GM19023 (cell line): ENCODE data around the gene STARD9.
A peak's percentile ranks its signal among the peaks of the same experiment; 100 is the strongest.
"Not testable (repeated sequence)": the region's sequence is repeated elsewhere in the genome, so short reads cannot be mapped to it uniquely, and the experiment has no call there.

Source experiments
- ATAC-seq: cut with Tn5 transposase; IDR thresholded peaks from one replicate; pipeline ENCODE4 v1.9.1; 2021; ENCODE audit warnings: mild to moderate bottlenecking, moderate library complexity; ENCODE audit not compliant: unreplicated experiment

The STARD9 gene

DNA sequence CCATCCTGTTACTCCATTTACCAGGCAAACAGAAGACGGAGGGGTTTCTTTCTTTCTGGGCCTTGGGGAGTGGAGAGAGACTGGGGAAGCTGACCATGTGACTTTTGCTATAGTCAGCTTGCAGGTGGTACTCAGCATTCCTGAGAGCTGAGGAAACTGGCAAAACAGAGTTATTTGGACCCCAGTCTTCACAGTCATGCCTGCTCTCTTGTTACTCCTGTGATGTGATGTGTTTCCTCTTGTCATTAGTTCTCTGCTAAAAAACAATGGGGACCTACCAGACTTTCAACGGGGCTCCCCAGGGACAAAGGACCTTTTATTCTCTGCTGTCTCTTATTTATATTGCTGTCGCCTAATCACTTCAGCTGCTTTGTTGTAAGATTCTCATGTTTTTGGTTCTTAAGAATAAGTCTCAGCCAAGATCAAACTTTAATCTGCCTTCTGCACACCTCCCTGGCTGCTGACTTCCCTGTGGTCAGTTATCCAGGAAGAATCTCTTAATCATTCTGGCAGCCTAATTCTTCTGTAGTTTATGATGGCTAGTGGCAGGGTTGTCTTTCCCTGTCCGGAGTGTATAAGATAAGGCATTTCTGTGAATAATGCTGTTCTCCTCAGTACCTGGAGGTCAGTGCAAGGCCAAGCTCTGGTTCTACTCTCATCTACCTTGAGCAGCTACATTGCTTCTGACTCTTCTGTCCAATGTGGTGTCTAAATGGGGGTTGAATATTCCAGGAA is 8.8 kb downstream of the STARD9 start:
- ATAC-seq, result no peak

DNA sequence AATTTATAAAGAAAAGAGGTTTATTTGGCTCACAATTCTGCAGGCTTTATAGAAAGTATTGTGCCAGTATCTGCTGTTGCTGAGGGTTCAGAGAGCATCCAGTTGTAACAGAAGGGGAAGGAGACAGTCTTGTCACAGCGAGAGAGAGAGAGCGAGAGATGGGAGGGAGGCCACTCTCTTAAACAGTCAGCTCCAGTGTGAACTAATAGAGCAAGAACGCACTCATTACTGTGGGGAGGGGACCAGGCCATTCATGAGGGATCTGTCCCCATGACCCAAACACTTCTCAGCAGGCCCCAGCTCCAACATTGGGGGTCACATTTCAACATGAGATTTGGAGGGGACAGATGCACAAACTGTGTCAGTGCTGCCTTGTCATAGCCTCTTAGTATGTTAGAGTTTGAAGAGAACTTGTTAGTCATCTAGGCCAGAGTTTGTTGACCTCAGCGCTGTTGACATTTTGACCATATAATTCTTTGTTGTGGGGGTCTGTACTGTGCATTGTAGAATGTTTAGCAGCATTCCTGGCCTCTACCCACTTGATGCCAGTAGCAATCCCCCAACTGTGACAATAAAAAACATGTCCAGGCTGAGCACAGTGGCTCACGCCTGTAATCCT is 15.3 kb downstream of the STARD9 start:
- ATAC-seq, result no peak

DNA sequence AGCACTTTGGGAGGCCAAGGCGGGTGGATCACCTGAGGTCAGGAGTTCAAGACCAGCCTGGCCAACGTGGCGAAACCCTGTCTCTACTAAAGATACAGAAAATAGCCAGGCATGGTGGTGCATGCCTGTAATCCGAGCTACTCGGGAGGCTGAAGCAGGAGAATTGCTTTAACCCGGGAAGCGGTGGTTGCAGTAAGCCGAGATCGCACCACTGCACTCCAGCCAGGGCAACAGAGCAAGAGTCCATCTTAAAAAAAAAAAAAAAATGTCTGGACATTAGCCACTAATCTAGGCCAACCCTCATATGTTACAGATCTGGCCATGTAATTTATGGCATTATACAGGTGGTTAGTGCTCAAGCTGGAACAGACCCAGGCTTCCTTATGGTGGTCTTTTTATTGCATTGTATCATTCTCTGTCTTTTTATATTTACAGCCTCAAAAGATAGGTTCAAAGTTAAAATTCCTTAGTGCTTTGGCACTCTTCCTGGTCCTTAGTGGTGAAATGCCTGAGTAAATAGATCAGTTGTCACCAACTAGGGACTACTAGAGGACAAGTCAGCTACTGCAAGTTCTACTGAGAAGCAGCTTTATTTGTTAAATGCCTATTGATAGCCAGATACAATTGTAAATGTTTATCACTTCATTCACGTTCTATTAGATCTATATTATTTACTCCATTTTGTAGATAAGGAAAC is 16.0 kb downstream of the STARD9 start:
- no peak for ATAC-seq

DNA sequence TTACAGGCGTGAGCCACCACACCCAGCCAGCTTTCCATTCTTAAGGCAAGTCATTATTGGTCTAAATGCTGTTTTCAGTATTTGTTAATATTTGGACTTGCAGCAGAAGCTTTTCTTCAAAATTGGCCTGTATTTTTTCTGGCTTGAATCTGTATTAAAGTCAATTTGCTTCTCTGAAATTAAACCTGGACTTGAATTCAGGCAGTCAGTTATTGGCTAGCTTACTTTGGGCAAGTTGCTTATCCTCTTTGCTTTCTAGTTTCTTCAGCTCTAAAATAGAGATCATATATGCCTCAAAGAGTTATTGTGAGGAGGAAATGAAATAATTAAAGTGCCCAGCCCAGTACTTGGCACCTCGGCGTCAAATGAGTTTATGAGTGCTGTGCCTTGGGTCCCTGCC is 17.3 kb downstream of the STARD9 start:
- no peak for ATAC-seq

DNA sequence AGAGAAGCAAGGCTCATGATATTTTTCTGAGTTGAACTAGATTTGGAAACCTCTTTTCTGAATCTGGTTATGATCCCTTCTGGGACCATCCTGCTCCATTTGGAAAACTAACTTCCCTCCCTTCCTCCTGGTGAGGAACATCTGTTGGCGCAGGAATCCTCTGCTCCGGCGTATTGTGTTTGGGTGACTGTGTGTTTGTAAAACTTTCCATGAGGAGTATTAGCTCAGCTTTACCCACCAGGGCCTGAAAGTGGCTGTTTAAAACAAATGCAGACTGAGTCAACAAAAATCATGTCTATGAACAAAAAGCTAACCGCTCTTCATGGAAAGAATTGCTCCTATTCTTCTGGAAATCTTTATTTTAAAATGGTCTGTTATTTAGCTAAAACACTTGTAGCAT is 17.7 kb downstream of the STARD9 start:
- no peak for ATAC-seq

DNA sequence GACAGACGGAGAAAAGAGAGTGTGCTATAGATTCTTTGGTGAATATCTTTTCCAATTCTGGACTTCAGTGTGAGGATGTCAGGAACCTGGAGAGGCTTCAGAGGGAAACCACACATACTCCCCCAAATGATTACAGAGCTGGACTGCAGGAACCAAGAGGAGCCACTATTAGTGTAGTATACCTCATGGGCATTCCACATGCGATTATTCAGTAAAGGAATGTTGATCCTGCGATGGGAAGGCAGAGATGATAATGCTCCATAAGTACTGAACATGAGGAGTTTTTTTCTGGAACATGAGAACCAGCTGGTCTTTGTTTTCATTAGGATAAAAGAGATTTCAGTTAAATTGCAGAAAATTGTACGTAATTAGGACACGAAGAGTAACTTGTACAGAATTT is 18.7 kb downstream of the STARD9 start:
- ATAC-seq, result no peak

DNA sequence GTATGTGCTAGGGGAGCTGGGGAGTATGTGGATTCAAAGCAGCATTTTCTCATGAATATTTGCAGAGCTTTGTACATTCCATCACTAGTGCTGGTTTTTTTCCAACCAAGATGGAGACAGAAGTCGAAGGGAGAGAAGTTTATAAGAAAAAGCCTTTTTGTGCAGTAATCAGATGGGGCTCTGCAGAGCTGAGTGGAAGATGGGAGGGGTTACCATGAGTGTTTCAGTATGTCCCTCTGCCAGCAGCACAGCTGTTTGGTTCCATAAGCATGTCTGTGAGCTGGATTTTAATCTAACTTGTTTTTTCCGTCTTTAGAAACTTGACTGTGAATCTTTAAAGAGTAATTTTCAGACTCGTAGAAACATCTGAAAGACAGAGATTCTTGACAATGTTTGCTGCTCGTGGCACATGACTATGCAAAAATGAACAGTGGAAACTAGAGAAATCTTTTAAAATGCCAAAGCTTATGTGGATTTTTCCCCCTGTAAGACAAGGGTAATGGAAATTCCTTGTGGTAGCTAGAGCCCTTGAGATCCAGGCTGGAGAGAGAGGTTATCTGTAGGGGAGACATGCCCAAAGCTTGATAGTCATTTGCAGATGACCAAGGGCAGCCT is 20.3 kb downstream of the STARD9 start:
- no peak for ATAC-seq

DNA sequence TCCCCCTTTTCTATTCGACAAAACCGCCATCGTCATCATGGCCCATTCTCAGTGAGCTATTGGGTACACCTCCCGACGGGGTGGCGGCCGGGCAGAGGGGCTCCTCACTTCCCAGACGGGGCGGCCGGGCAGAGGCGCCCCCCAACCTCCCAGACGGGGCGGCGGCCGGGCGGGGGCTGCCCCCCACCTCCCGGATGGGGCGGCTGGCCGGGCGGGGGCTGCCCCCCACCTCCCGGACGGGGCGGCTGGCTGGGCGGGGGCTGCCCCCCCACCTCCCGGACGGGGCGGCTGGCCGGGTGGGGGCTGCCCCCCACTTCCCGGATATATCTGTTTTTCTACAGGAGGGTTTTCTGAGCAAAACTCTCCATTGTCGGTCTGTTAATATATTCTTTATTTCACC is 25.9 kb downstream of the STARD9 start:
- ATAC-seq, result not testable (repeated sequence)

DNA sequence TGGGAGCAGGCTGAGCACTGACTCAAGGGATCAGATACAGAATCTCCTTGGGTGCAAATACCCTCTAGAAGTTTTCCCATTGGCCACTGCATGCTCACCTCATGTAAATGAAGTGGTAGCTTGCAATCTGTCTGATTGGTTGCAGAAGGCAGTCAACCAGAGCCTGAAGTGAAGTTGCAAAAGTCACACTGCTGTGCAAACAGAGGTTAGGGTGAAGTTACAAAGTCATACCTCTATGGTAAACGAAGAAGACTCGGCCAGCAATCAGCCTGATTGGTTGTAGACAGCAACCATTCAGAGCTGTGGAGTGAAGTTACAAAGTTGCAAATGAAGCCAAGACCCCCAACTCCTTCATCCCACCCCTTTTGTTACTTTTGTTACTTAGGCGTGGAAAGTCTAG is 27.1 kb downstream of the STARD9 start:
- ATAC-seq, result no peak

DNA sequence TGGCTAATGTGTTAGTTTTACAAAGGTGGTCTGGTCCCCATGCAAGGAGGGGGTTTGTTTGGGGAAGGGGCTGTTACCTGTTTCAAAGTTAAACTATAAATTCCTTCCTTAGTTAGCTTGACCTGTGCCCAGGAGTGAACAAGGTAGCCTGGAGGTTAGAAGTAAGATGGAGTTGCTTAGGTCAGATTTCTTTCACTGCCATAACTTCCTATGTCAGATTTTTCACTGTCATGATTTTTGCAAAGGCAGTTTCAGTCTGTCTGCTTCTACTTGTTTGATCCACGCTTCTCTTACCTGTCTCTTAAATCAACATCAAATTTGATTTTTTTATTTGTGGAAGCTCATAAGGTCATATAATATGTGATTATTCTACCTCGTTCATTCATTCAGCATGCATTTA is 28.6 kb downstream of the STARD9 start:
- no peak for ATAC-seq

DNA sequence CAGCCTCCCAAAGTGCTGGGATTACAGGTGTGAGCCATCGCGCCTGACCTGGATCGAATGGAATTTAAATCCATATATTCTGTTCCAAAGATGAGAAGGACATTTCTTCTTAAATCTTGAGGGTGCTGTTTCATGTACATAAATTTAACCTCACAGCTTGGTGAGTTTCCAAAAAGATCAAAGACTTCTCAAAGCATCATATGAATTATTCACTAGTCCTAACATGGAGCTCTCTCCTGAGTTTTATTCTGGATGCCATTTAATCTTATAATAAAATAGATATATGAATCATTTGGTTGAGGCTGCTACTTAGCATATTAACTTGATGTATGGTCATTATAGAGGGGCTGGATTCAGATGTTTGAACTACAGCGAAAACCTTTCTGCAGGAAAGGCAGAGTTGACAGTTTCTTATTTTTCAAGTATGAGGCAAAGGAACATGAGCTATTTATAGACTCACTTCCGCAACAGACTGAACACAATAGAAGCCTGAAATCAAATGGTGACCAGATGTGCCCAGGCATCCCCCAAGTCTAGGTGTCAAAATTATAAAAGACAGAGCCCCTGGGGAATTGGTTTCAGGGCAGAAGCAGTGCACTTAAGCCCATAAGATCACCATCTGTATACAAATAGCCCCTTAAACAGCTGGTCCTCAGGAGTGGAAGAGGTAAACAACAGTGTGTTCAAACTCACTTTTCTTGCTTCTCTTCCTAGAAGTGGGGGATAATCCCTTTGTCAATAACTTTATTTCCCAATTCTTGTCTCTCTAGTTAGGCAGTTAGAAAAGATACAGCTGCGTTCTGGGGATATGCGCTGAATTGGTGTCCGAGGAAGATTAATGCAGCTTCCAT is 29.7 kb downstream of the STARD9 start:
- ATAC-seq, result no peak

DNA sequence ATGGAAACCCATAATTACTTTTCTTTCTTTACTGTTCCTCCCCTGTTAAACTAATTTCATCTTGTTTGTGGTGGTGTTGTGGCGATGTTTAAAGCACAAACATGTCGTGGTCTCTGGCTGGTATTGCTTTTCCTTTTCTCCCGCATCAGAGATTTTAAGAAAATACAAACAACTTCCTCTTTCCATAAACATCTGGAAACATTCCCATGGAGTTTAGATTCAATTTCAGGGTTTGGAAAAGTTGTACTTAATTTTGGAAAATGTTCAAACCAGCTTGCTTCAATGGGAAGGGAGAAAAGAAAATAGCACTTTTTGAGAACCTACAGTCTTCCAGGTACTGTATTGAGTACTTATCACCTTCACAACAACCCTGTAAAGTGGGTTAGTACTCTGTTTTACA is 30.4 kb downstream of the STARD9 start:
- no peak for ATAC-seq

DNA sequence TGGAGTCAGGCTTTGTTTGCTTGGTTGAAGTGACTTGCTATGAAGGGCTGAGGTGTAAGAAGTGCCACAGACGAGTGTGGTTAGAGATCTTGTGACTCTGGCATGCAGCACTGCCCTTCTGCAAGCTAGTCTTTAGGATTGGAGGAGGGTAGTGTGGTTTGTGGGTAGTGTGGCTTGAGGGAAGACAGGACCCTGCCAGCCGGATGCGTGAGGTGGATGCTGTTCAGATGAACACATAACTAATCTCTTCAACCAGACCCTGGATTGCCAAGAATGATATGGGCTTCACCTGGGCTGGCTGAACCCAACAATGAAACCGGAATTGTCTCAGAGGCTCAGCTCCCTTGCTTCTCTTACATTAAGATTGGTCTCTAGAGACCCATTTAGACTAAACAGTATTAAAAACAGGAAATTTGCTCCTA is 32.7 kb downstream of the STARD9 start:
- peak; percentile 59 for ATAC-seq

DNA sequence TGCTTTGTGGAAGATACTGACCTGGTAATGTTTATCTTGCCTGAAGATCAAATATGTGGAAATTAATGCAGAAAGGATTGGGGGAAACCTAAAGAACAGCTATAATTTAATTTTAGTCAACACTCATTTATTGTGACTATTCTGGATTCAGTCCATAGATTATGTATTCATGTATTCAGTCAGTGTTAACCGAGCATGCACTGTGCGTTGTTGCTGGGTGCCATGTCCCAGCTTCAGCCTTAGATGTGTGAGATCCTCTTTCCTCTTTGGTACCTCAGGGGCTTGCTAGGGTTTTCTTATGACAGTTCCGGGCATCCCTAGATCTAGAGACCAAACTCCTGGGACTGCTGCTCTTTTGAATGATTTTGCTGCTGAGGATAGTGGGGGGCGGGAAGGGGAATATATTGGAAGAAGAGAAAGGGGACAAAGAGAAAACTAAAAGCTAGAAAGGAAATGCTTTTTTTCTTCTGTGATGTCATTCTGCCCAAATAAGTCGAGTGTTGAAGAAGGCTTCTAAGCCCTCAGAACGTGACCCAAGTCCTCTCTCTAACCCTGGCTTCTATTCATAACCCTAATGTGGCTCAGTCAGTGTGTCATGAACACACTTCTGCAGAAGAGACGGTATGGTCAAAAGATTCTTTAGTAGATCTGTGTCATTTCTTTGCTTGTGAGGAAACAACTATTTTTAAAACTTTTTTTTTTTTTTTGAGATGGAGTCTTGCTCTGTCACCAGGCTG is 33.5 kb downstream of the STARD9 start:
- no peak for ATAC-seq

DNA sequence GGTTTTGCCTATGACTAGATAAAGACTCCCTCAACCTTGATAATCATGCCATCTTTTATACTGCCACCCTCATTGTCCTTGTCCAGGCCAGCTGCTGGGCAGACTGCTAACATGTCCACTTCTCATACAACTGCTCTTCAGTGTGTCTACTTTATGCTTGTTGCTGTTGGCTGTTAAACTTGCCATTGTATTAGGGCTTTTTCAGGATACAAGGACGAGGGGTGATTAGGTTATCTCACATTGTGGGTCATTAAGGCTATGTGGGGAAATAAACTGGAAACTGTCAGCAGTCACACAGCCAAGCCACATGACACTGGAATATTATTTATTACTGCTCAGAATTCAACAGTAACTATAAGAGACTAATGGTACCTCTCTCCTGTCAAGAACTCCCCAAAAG is 36.1 kb downstream of the STARD9 start:
- ATAC-seq, result no peak

DNA sequence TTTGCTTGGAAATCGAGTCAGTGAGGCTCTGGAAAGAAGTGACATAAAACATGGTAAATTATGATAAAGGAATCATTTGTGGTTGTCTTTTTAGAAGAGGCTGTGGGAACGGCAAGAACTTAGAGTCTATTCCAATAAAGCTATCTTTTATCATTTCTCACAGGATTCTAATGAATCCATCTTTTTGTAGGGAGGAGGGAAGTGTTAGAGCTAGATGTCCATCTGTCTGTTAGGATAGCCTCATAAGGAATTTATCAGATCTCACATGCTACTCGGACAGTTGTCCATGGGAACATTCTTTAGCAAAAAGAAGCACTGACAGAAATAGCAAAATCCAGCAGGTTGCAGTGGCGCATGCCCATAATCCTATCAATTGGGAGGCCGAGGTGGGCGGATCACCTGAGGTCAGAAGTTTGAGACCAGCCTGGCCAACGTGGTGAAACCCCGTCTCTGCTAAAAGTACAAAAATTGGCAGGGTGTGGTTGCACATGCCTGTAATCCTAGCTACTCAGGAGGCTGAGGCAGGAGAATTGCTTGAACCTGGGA is 37.0 kb downstream of the STARD9 start:
- ATAC-seq, result no peak

DNA sequence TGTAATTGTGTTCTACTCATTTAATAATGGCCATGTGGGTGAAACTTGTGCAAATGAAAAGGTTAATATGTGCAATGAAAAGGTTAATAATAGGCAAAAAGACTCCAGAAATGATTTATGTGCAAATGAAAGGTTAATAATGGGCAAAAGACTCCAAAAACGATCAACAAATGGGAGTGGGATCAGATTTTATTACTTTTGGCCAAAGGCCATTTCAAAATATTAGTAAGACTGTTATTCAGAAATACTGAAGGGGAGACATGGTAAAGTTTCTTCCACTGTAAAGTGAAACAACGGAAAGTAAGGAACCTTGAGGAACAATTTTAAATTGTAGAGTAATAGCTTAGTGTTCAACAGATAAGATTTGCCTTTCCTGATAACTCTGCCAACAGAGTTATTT is 40.7 kb downstream of the STARD9 start:
- no peak for ATAC-seq

DNA sequence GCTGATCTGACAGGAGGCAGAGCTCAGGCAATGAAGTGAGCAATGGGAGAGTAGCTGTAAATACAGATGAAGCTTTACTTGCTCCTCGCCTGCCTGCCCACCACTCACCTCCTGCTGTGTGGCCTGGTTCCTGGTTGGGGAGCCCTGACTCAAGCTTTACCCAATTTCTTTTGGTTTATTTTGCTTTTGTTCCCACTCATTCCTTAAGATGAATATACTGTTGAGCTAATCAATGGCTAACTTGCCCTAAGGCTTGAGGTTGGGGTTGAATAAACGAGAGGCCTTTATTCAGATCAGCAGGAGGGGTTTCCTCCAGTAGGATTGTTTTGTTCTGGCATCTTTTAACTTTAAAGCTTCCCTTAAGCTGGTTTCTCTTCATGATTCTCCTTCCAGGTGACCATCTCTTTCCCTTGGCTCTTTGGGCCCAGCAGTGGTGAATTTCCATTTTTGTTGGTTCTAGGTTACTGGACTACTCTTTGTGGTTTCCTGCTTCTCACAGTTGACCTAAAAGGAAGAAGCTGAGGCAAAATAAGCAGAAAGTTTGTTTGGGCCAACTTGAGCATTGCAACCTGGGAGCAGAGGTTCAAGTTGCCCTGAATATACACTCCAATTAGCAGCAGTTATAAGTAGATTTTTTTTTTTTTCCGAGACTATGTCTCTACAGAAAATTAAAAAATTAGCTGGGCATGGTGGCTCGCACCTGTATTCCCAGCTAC is 44.4 kb downstream of the STARD9 start:
- no peak for ATAC-seq

DNA sequence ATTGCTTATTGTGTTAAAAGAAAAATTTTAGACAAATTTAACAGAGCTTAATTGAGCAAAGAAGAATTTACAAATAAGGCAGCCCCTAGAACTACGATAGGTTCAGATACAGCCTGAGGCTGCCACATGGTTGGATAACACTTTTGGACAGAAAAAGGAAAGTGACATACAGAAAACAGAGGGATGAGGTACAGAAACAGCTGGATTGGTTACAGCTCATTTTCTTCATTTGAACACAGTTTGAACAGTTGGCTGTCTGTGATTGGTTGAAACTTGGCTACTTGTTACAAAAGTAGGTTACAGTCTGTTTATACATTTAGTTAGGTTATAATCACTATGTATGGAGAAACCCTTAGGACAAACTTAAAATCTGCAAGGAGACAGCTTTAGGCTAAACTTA is 46.0 kb downstream of the STARD9 start:
- ATAC-seq, result no peak
